Parathyroid adenoma (tissue), 2 donors: Measurements from ENCODE around the gene TAF5L.
"Not testable (repeated sequence)": the region's sequence is repeated elsewhere in the genome, so short reads cannot be mapped to it uniquely, and the experiment has no call there.

Experiments
- H2AFZ ChIP-seq: fragments of 300-600 bp; sonication (generic); one replicate; pipeline ENCODE4 v1.7.0; 2017; ENCODE audit warnings: antibody characterized with exemption, mild to moderate bottlenecking
- H3K27ac ChIP-seq: fragments of 300-600 bp; sonication (generic); one replicate; pipeline ENCODE4 v1.7.0; 2017
- H3K27me3 ChIP-seq: fragments of 300-600 bp; sonication (generic); one replicate; pipeline ENCODE4 v1.7.0; 2017; ENCODE audit warnings: low read length; ENCODE audit not compliant: control insufficient read depth, insufficient read depth
- H3K36me3 ChIP-seq: fragments of 300-600 bp; sonication (generic); one replicate; pipeline ENCODE4 v1.7.0; 2017; ENCODE audit warnings: low read length; ENCODE audit not compliant: control insufficient read depth, insufficient read depth
- H3K4me1 ChIP-seq: fragments of 300-600 bp; sonication (generic); one replicate; pipeline ENCODE4 v1.7.0; 2017; ENCODE audit warnings: control low read depth
- H3K4me2 ChIP-seq: fragments of 300-600 bp; sonication (generic); one replicate; pipeline ENCODE4 v1.7.0; 2017; ENCODE audit warnings: low read length
- H3K4me3 ChIP-seq: fragments of 300-600 bp; sonication (generic); one replicate; pipeline ENCODE4 v1.7.0; 2017; ENCODE audit warnings: low read depth, low read length
- H3K79me2 ChIP-seq: fragments of 300-600 bp; sonication (generic); one replicate; pipeline ENCODE4 v1.7.0; 2017; ENCODE audit warnings: control low read depth
- H3K9ac ChIP-seq: fragments of 300-600 bp; sonication (generic); one replicate; pipeline ENCODE4 v1.7.0; 2017; ENCODE audit warnings: mild to moderate bottlenecking
- H3K9me3 ChIP-seq: fragments of 300-600 bp; sonication (generic); one replicate; pipeline ENCODE4 v1.7.0; 2017; ENCODE audit warnings: low read length; ENCODE audit not compliant: control insufficient read depth
- CTCF ChIP-seq: fragments of 300-600 bp; sonication (generic); IDR thresholded peaks from one replicate; pipeline ENCODE4 v1.7.0; 2017; ENCODE audit warnings: antibody characterized with exemption, mild to moderate bottlenecking
- donor health status: primary hyperparathyroidism.

TAF5L gene

GRCh38 chr1:229596925-229597699 lies 28.8 kb downstream of the TAF5L start:
- no peaks in the 10 kb centered on the region for H3K9me3 ChIP-seq
- H3K79me2 ChIP-seq = no peaks in the 10 kb centered on the region
- no peak overlapping the region for H3K27ac ChIP-seq
- H3K4me1 ChIP-seq = no peaks in the 10 kb centered on the region
- no peaks in the 10 kb centered on the region for H3K27me3 ChIP-seq
- no peaks in the 10 kb centered on the region for H3K36me3 ChIP-seq
- H2AFZ ChIP-seq = no peak overlapping the region
- no peak for TF ChIP-seq CTCF
- no peak overlapping the region for H3K9ac ChIP-seq
- H3K4me2 ChIP-seq = no peak overlapping the region
- no peak overlapping the region for H3K4me3 ChIP-seq

- H3K4me1 ChIP-seq, H3K4me2 ChIP-seq, H3K27me3 ChIP-seq, H3K4me3 ChIP-seq, H3K36me3 ChIP-seq, H3K9ac ChIP-seq, H2AFZ ChIP-seq, H3K27ac ChIP-seq, H3K9me3 ChIP-seq, H3K79me2 ChIP-seq: not testable (repeated sequence)
Measured at GRCh38 chr1:229595876-229596275, 30.0 kb downstream of the TAF5L start.

DNA sequence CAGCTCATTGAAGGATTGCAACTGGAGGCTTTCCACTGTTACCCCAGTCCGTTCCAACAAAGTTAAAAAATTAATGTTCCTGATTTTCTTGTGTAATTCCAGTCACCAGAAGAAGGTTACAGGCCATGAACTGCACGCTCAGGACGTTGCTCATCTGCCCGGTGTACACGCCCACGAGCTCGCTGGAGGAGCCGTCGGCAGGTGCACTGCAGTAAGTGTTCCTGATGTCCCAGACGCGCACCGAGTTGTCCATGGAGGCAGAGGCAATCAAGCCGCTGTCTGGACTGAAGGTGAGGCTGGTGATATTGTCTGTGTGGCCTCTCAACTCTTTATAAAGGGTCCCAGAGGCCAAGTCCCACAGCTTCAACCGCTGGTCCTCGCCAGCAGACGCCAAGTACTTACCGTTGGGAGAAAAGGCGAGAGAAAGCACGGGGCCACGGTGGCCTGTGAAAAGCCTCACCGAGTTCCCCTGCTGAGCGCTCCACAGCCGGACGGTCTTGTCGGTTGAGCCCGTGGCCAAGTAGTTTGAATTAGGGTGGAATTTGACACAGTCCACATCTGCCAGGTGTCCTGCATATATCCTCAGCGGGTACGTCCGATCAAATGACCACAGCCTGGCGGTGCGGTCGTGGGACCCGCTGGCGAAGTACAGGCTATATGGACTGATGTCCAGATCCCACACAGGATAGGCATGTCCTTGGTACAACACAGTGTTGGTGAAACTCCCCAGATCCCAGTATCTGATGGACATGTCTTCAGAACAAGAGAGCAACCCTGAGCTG lies 31.5 kb downstream of the TAF5L start:
- Histone ChIP-seq H3K27me3 (no peaks in the 10 kb centered on the region), H3K9me3 (no peaks in the 10 kb centered on the region), H3K4me3 (no peak overlapping the region), H3K36me3 (no peaks in the 10 kb centered on the region), H3K9ac (no peak overlapping the region), H3K4me1 (no peaks in the 10 kb centered on the region), H2AFZ (no peak overlapping the region), H3K4me2 (no peak overlapping the region), H3K79me2 (no peaks in the 10 kb centered on the region), H3K27ac (no peak overlapping the region)
- no peak for TF ChIP-seq CTCF

- no peaks in the 10 kb centered on the region for H3K79me2 ChIP-seq
- no peaks in the 10 kb centered on the region for H3K9me3 ChIP-seq
- H3K36me3 ChIP-seq = no peaks in the 10 kb centered on the region
- no peaks in the 10 kb centered on the region for H3K27me3 ChIP-seq
- H3K27ac ChIP-seq = no peak overlapping the region
- no peak overlapping the region for H3K9ac ChIP-seq
- H3K4me2 ChIP-seq = no peak overlapping the region
- no peaks in the 10 kb centered on the region for H3K4me1 ChIP-seq
- H2AFZ ChIP-seq = no peak overlapping the region
- no peak overlapping the region for H3K4me3 ChIP-seq
- no peak for TF ChIP-seq CTCF
Measured at GRCh38 chr1:229593800-229594199, 32.1 kb downstream of the TAF5L start.

- no peak overlapping the region for H3K4me3 ChIP-seq
- no peak overlapping the region for H3K27ac ChIP-seq
- H3K36me3 ChIP-seq = no peaks in the 10 kb centered on the region
- H3K9ac ChIP-seq = no peak overlapping the region
- TF ChIP-seq CTCF = no peak
- no peaks in the 10 kb centered on the region for H3K9me3 ChIP-seq
- no peaks in the 10 kb centered on the region for H3K79me2 ChIP-seq
- H3K27me3 ChIP-seq = no peaks in the 10 kb centered on the region
- H3K4me1 ChIP-seq = no peaks in the 10 kb centered on the region
- H2AFZ ChIP-seq = no peak overlapping the region
- H3K4me2 ChIP-seq = no peak overlapping the region
Measured at GRCh38 chr1:229590119-229590518, 35.8 kb downstream of the TAF5L start.
